ENCODE data around the gene AASDHPPT.
A peak's percentile ranks its signal among the peaks of the same experiment; 100 is the strongest.

The AASDHPPT gene

GRCh38 chr11:106063009-106063408 is 14.5 kb upstream of the AASDHPPT start:
- H3K27me3 Mint-ChIP-seq: no peaks in the 10 kb centered on the region
- DNase-seq: no peak
- H3K27ac Mint-ChIP-seq: peak overlapping the region; percentile 37
- peaks cover 9% of the 10 kb centered on the region for H3K36me3 Mint-ChIP-seq (ENCODE audit: low read depth)
- H3K9me3 Mint-ChIP-seq: no peaks in the 10 kb centered on the region
- H3K4me1 Mint-ChIP-seq (ENCODE audit: low read depth): peaks cover 15% of the 10 kb centered on the region
- no peak overlapping the region for H3K4me3 Mint-ChIP-seq

GRCh38 chr11:106070606-106071005 is 6.9 kb upstream of the AASDHPPT start:
- H3K27ac Mint-ChIP-seq: no peak overlapping the region
- no peak for DNase-seq
- H3K27me3 Mint-ChIP-seq: no peaks in the 10 kb centered on the region
- no peak overlapping the region for H3K4me3 Mint-ChIP-seq
- no peaks in the 10 kb centered on the region for H3K9me3 Mint-ChIP-seq
- peaks cover 1% of the 10 kb centered on the region for H3K36me3 Mint-ChIP-seq (ENCODE audit: low read depth)
- H3K4me1 Mint-ChIP-seq (ENCODE audit: low read depth): peaks cover 12% of the 10 kb centered on the region

- Mint-ChIP-seq H3K4me3 (no peak overlapping the region), H3K27me3 (no peaks in the 10 kb centered on the region), H3K4me1 (ENCODE audit: low read depth) (peaks cover 23% of the 10 kb centered on the region), H3K36me3 (ENCODE audit: low read depth) (peaks cover 9% of the 10 kb centered on the region), H3K27ac (no peak overlapping the region), H3K9me3 (no peaks in the 10 kb centered on the region)
- DNase-seq: no peak
These were observed 4.7 kb upstream of the AASDHPPT start for GRCh38 chr11:106072804-106073203.

GRCh38 chr11:106076171-106076918 is 1.1 kb upstream of the AASDHPPT start:
- Mint-ChIP-seq H3K27me3 (no peaks in the 10 kb centered on the region), H3K27ac (peak overlapping the region; percentile 99), H3K4me3 (peak overlapping the region; percentile 97), H3K9me3 (no peaks in the 10 kb centered on the region), H3K36me3 (ENCODE audit: low read depth) (peaks cover 40% of the 10 kb centered on the region), H3K4me1 (ENCODE audit: low read depth) (peaks cover 46% of the 10 kb centered on the region)
- no peak for DNase-seq

- Mint-ChIP-seq H3K27ac (peak within 1 kb of the TSS; percentile 99), H3K36me3 (ENCODE audit: low read depth) (peaks cover 46% of the 10 kb centered on the region), H3K4me3 (peak within 1 kb of the TSS; percentile 97), H3K4me1 (ENCODE audit: low read depth) (peaks cover 49% of the 10 kb centered on the region), H3K9me3 (no peaks in the 10 kb centered on the region), H3K27me3 (no peaks in the 10 kb centered on the region)
- DNase-seq: peak; percentile 97
These were observed 398 bp upstream of the AASDHPPT start, which contains the start of gene KBTBD3 for GRCh38 chr11:106076919-106077608. KBTBD3 (minus strand) TSS chr11:106077347; CDS start chr11:106059097, 18,250 bp downstream.

- H3K27ac Mint-ChIP-seq: no peak overlapping the region
- H3K36me3 Mint-ChIP-seq (ENCODE audit: low read depth): peaks cover 86% of the 10 kb centered on the region
- no peaks in the 10 kb centered on the region for H3K27me3 Mint-ChIP-seq
- no peak for DNase-seq
- H3K9me3 Mint-ChIP-seq: no peaks in the 10 kb centered on the region
- no peak overlapping the region for H3K4me3 Mint-ChIP-seq
- H3K4me1 Mint-ChIP-seq (ENCODE audit: low read depth): peaks cover 63% of the 10 kb centered on the region
These were observed 4.6 kb downstream of the AASDHPPT start for GRCh38 chr11:106082096-106082495.

GRCh38 chr11:106086135-106086534 is 8.7 kb downstream of the AASDHPPT start:
- H3K36me3 Mint-ChIP-seq (ENCODE audit: low read depth): peaks cover 85% of the 10 kb centered on the region
- peaks cover 68% of the 10 kb centered on the region for H3K4me1 Mint-ChIP-seq (ENCODE audit: low read depth)
- H3K27ac Mint-ChIP-seq: peak overlapping the region; percentile 60

GRCh38 chr11:106086850-106087249 is 9.4 kb downstream of the AASDHPPT start:
- H3K27ac Mint-ChIP-seq: peak overlapping the region; percentile 30

More at GRCh38 chr11:106086135-106086534, 8.7 kb downstream of the AASDHPPT start:
- no peaks in the 10 kb centered on the region for H3K9me3 Mint-ChIP-seq
- no peaks in the 10 kb centered on the region for H3K27me3 Mint-ChIP-seq
- no peak for DNase-seq
- H3K4me3 Mint-ChIP-seq: no peak overlapping the region

GRCh38 chr11:106087815-106088435 is 10.5 kb downstream of the AASDHPPT start:
- H3K9me3 Mint-ChIP-seq: no peaks in the 10 kb centered on the region
- H3K4me3 Mint-ChIP-seq: no peak overlapping the region
- peak; percentile 52 for DNase-seq
- no peak overlapping the region for H3K27ac Mint-ChIP-seq
- H3K27me3 Mint-ChIP-seq: no peaks in the 10 kb centered on the region
- peaks cover 86% of the 10 kb centered on the region for H3K36me3 Mint-ChIP-seq (ENCODE audit: low read depth)
- peaks cover 71% of the 10 kb centered on the region for H3K4me1 Mint-ChIP-seq (ENCODE audit: low read depth)

More at GRCh38 chr11:106086850-106087249, 9.4 kb downstream of the AASDHPPT start:
- Mint-ChIP-seq H3K27me3 (no peaks in the 10 kb centered on the region), H3K9me3 (no peaks in the 10 kb centered on the region), H3K36me3 (ENCODE audit: low read depth) (peaks cover 86% of the 10 kb centered on the region), H3K4me3 (no peak overlapping the region), H3K4me1 (ENCODE audit: low read depth) (peaks cover 69% of the 10 kb centered on the region)
- DNase-seq: no peak

GRCh38 chr11:106088896-106089295 is 11.4 kb downstream of the AASDHPPT start:
- peaks cover 88% of the 10 kb centered on the region for H3K36me3 Mint-ChIP-seq (ENCODE audit: low read depth)
- H3K9me3 Mint-ChIP-seq: no peaks in the 10 kb centered on the region
- H3K27me3 Mint-ChIP-seq: no peaks in the 10 kb centered on the region
- H3K4me3 Mint-ChIP-seq: no peak overlapping the region
- H3K27ac Mint-ChIP-seq: no peak overlapping the region
- no peak for DNase-seq
- peaks cover 66% of the 10 kb centered on the region for H3K4me1 Mint-ChIP-seq (ENCODE audit: low read depth)

- no peaks in the 10 kb centered on the region for H3K9me3 Mint-ChIP-seq
- peaks cover 87% of the 10 kb centered on the region for H3K36me3 Mint-ChIP-seq (ENCODE audit: low read depth)
- H3K4me1 Mint-ChIP-seq (ENCODE audit: low read depth): peaks cover 51% of the 10 kb centered on the region
- peak overlapping the region; percentile 8 for H3K4me3 Mint-ChIP-seq
- H3K27me3 Mint-ChIP-seq: no peaks in the 10 kb centered on the region
- H3K27ac Mint-ChIP-seq: peak overlapping the region; percentile 80
- no peak for DNase-seq
These were observed 14.1 kb downstream of the AASDHPPT start for GRCh38 chr11:106091480-106092123.

GRCh38 chr11:106092446-106092845 is 15.0 kb downstream of the AASDHPPT start:
- H3K36me3 Mint-ChIP-seq (ENCODE audit: low read depth): peaks cover 90% of the 10 kb centered on the region
- no peak overlapping the region for H3K4me3 Mint-ChIP-seq
- H3K27ac Mint-ChIP-seq: peak overlapping the region; percentile 80
- H3K9me3 Mint-ChIP-seq: no peaks in the 10 kb centered on the region
- H3K4me1 Mint-ChIP-seq (ENCODE audit: low read depth): peaks cover 45% of the 10 kb centered on the region
- no peak for DNase-seq
- H3K27me3 Mint-ChIP-seq: no peaks in the 10 kb centered on the region

- H3K27me3 Mint-ChIP-seq: no peaks in the 10 kb centered on the region
- no peak overlapping the region for H3K4me3 Mint-ChIP-seq
- H3K27ac Mint-ChIP-seq: no peak overlapping the region
- no peaks in the 10 kb centered on the region for H3K4me1 Mint-ChIP-seq (ENCODE audit: low read depth)
- no peaks in the 10 kb centered on the region for H3K9me3 Mint-ChIP-seq
- peaks cover 50% of the 10 kb centered on the region for H3K36me3 Mint-ChIP-seq (ENCODE audit: low read depth)
- DNase-seq: no peak
These were observed 21.6 kb downstream of the AASDHPPT start for GRCh38 chr11:106098893-106099553.

GRCh38 chr11:106101370-106101769 is 23.9 kb downstream of the AASDHPPT start:
- Mint-ChIP-seq H3K4me3 (no peak overlapping the region), H3K36me3 (ENCODE audit: low read depth) (peaks cover 27% of the 10 kb centered on the region), H3K27ac (no peak overlapping the region), H3K9me3 (no peaks in the 10 kb centered on the region), H3K4me1 (ENCODE audit: low read depth) (no peaks in the 10 kb centered on the region), H3K27me3 (no peaks in the 10 kb centered on the region)
- no peak for DNase-seq
